Measurements from ENCODE around the gene TOR4A. TPM values are rescaled to one million over a fixed set of nuclear protein-coding genes. Genes with fewer than 3 reads are reported as not detected.
"Not testable (repeated sequence)": the region's sequence is repeated elsewhere in the genome, so short reads cannot be mapped to it uniquely, and the experiment has no call there.

TOR4A gene
- total and polyA plus RNA-seq, 10 of the 15 experiments (the other 5 are each of a cell fraction or from before 2014, with no cell fraction given): 2.0 to 19.9 (median 3.7) TPM

GRCh38 chr9:137239541-137240200 lies 37.9 kb upstream of the TOR4A start:
- peak overlapping the region; percentile 76 for H3K4me3 ChIP-seq
- FAIRE-seq; H4K20me1 ChIP-seq (ENCODE audit: control insufficient read depth, insufficient read depth); in situ Hi-C loops (cut with MboI); BruUV-seq (replicated peaks); DNase-seq (ENCODE audit: low read depth, low spot score); H3K27me3 ChIP-seq (replicated peaks in 1 of 2; ENCODE audit: control insufficient read depth in 2 of 2, insufficient read depth in 2 of 2, low read length in 1 of 2); ATAC-seq; H3K9me3 ChIP-seq (replicated peaks; ENCODE audit: control insufficient read depth, insufficient read depth, low read length): not testable (repeated sequence)
- peaks cover 8 to 14% of the 10 kb centered on the region in 2 experiments for H3K36me3 ChIP-seq (ENCODE audit: control insufficient read depth in 2 of 2, insufficient read depth in 2 of 2, low read length in 1 of 2)
- peak overlapping the region; percentile 68 for H3K9ac ChIP-seq (ENCODE audit: control insufficient read depth, insufficient read depth, low read length)
- peak overlapping the region; percentile 77 for H3K4me2 ChIP-seq (ENCODE audit: control insufficient read depth, insufficient read depth)
- CTCF ChIA-PET: interaction anchor here (0.7 to 5.3 kb wide), 7 partner anchors 13 to 205 kb away, joined by 3 to 52 read pairs (median 3); partner anchors contain the start of genes CYSRT1, RNF208, RNF224 and SSNA1
- POLR2A ChIA-PET: interaction anchor here (0.5 to 9.2 kb wide), 19 partner anchors 15 to 361 kb away, joined by 3 to 112 read pairs (median 7); partner anchors contain the start of genes MAN1B1, NELFB, NRARP and RNF208
- peak overlapping the region; percentile 83 for H3K27ac ChIP-seq (ENCODE audit: control insufficient read depth, insufficient read depth)
- intact Hi-C loops (cut with micrococcal nuclease; ENCODE audit: unreplicated experiment): loop anchor here (5.0 kb wide), 1 partner anchor 452 kb away; no protein-coding TSS in a partner anchor
- WGBS (ENCODE audit: insufficient coverage, insufficient replicate concordance, low lambda C conversion rate, missing lambda C conversion rate): 41% methylated on average over 24 of the region's 27 CpGs
- peak; percentile 79 for TF ChIP-seq MLLT1 (IDR thresholded peaks at IDR 0.05)
- peaks cover 30% of the 10 kb centered on the region for H3K79me2 ChIP-seq (ENCODE audit: control insufficient read depth, insufficient read depth, low read length)
- peak overlapping the region; percentile 75; the same call in 1 of the 2 replicates for H2AFZ ChIP-seq (ENCODE audit: control insufficient read depth, low read depth, low read length)
- RAD21 ChIA-PET (ENCODE audit: unreplicated experiment): interaction anchor here (0.7 to 2.2 kb wide), 5 partner anchors 15 to 168 kb away, joined by 3 to 13 read pairs (median 11); partner anchors contain the start of genes NELFB and RNF208
- SMC1A ChIA-PET (ENCODE audit: uncharacterized antibody, unreplicated experiment): interaction anchor here (0.7 to 1.7 kb wide), 5 partner anchors 17 to 153 kb away, joined by 3 to 6 read pairs (median 3); partner anchors contain the start of gene MAN1B1
- H3K4me1 ChIP-seq (ENCODE audit: control insufficient read depth, insufficient read depth, low read length): peaks cover 45% of the 10 kb centered on the region

Measured in GM12878 (cell line).